HG02623 (cell line): ENCODE data around the gene MAGEC3.
"Not testable (repeated sequence)": the region's sequence is repeated elsewhere in the genome, so short reads cannot be mapped to it uniquely, and the experiment has no call there.

Experiments used
- ATAC-seq: cut with Tn5 transposase; IDR thresholded peaks from one replicate; pipeline ENCODE4 v1.9.1; 2021; ENCODE audit warnings: moderate library complexity; ENCODE audit not compliant: unreplicated experiment

The MAGEC3 gene

GRCh38 chrX:141838016-141838415 is at the start of gene MAGEC3:
TSS of gene MAGEC3 (plus strand) at chrX:141838316. CDS start at chrX:141838316, 0 bp downstream.
- no peak for ATAC-seq

DNA sequence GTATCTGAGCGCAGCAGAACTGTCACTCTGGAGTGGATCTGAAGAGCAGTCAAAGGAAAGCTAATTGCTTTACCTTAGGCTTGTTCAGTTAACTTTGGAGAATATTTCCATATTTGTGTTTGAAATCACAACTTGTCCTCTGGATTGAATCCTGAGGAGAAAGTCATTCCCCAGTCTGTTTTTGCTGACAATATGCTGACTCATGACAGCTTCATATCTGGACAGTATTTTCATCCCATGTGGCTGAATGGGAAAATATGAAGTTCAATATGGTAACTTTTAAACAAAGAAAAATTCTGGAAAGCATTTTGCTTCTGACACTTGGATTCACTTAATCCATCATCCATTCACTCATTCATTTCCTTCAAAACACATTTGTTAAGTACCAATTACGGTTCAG is 46.3 kb upstream of the MAGEC3 start:
- no peak for ATAC-seq

DNA sequence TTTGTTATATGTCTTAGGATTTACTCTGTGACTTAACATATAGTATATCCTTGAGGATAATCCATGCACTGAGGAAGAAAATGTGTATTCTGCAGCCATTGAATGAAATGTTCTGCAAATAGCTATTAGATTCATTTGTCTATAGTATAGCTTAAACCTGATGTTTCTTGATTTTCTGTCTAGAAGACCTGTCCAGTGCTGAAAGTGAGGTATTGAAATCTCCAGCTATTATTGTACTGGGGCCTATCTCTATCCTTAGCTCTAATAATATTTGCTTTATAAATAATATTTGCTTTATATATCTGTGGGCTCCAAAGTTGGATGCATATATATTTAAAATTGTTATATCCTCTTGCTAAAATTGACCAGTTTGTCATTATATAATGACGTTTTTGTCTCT is 26.7 kb upstream of the MAGEC3 start:
- no peak for ATAC-seq

DNA sequence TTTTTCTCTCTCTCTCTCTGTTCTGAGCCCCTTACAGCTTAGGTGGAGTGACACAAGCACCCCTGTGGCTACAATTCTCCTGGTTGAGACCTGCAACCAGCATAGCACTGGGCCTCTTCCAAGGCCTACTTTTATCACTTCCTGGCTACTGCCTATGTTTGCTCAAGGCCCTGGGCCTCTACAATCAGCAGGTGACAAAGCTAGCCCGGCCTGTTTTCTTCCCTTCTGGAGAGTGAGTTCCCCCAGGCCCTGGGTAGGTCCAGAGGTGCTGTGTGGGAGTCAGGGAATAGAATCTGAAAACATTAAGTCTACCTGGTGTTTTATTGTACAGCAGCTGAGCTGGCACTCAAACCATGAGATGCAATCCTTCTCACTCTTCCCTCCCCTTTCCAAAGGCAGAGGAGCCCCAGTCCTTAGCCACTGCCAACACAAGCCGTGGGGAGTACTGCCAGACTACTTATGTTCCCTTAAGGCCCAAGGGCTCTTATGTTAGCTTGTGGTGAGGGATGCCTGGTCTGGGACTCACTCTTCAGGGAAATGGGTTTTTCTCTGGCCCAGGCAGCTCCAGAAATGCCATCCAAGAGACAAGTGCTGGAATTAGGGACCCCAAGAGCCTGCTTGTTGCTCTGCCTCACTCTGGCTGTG is 23.8 kb upstream of the MAGEC3 start:
- no peak for ATAC-seq

- no peak for ATAC-seq
Observed at GRCh38 chrX:141815904-141816303, 22.2 kb upstream of the MAGEC3 start.

DNA sequence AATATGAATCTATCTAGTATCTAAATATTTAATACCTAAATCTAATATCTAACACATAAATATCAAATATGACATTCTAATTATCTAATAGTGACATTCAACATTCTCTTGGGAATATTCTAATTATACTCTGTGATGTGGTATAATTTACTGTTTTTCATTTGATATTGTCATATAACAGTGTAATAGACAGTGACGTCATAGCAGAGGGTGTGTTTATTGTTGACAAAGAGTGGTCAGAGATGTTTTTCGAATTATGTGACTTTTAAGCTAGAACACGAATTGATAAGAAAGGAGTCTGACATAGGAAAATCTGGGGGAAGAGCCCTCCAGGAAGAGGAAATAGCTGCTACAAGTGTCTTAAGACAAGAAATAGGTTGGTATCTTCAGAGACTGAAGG is 5.9 kb upstream of the MAGEC3 start:
- ATAC-seq = no peak

- ATAC-seq = no peak
Observed at GRCh38 chrX:141839856-141840255, 1.7 kb downstream of the MAGEC3 start.

DNA sequence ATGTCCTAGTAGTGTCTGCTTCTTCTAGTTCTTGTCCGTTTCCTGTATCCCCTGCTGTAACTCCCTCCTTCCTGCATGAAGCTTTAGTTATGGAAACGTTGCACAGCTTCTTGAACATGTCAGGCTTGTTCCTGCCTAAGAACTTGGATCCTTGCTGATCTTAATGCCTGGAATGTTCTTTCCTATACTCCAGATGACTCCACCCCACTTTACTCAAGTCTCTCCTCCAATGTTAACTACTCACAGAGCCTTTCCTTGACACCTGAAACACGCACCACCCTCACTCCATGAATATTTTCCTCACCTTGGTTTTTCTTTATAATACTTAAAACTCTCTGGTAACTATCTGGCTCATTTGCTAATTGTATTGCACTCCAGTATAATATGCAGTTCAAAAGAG is 19.4 kb downstream of the MAGEC3 start:
- no peak for ATAC-seq

DNA sequence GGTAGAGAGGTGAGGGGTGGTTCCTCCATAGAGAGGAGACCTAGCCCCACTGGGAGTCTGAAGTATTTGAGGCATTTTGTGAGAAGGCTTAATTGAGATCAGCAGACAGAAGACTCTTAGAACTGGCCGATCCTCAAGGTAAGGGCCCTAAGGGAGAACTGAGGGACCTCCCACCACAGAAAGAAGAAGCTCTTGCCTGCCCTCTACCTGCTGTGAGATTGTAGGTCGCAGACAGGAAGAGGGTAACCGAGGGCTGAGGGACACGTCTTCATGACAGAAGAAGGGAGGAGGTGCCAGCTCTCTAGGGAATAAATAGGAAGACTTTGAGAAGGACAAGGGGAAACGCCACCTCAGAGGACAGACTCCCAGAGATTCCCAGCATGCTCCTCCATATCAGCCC is 41.5 kb downstream of the MAGEC3 start:
- ATAC-seq = no peak

DNA sequence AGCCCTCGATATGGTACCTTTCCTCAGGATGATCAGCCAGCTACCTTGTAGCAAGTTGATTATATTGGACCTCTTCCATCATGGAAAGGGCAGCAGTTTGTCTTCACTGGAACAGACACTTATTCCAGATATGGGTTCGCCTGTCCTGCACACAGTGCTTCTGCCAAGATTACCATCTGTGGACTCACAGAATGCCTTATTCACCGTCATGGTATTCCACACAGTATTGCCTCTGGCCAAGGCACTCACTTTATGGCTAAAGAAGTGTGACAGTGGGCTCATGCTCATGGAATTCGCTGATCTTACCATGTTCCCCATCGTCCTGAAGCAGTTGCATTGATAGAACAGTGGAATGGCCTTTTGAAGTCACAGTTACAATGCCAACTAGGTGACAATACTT is 50.7 kb downstream of the MAGEC3 start:
- ATAC-seq = not testable (repeated sequence)

DNA sequence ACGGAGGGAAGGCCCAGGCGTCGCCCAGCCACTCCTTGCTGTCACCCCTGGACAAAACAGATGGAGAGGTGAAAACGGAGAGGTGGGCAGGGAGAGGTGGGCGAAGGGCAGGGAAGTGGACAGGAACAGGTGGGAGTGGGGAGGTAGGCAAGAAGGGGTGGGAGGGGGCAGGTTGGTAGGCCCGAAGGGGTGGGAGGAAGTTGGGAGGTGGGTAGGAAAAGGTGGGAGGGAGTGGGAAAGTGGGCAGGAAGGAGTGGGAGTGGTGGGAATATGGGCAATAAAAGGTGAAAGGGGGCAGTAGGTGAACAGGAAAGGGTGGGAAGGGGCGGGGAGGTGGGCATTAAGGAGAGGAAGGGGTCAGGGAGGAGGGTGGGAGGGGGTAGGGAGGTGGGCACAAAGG is 56.6 kb downstream of the MAGEC3 start:
- ATAC-seq = no peak

GRCh38 chrX:141897690-141898089 is 59.6 kb downstream of the MAGEC3 start:
- ATAC-seq = no peak

DNA sequence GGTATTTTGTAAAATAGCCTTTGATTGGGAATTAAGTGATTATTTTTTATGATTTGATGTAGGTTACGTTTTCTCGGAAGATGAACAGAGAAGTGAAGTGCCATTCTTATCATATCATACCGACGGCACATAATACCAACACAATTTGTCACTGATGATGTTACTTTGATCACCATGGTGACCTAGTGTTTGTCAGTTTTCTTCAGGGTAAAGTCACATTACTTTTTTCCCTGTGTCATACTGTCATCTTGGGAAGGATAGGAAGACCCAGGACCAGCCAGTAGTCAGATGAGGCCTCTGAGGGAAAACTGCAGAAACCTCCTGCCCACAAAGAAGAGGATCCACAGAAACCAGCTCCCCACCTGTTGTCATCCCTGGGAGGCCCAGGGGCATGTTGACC is 64.2 kb downstream of the MAGEC3 start:
- ATAC-seq = no peak

- ATAC-seq = no peak
Observed at GRCh38 chrX:141903400-141904155, 65.5 kb downstream of the MAGEC3 start, which contains the start of gene MAGEC1. TSS of gene MAGEC1 (plus strand) at chrX:141903894. CDS start at chrX:141905073, 1,179 bp downstream.

GRCh38 chrX:141904262-141904661 is 66.1 kb downstream of the MAGEC3 start:
- ATAC-seq = no peak

- no peak for ATAC-seq
Observed at GRCh38 chrX:141917801-141918200, 79.7 kb downstream of the MAGEC3 start.

GRCh38 chrX:141924293-141924692 is 86.2 kb downstream of the MAGEC3 start:
- no peak for ATAC-seq

GRCh38 chrX:141928432-141928831 is 90.3 kb downstream of the MAGEC3 start:
- no peak for ATAC-seq

DNA sequence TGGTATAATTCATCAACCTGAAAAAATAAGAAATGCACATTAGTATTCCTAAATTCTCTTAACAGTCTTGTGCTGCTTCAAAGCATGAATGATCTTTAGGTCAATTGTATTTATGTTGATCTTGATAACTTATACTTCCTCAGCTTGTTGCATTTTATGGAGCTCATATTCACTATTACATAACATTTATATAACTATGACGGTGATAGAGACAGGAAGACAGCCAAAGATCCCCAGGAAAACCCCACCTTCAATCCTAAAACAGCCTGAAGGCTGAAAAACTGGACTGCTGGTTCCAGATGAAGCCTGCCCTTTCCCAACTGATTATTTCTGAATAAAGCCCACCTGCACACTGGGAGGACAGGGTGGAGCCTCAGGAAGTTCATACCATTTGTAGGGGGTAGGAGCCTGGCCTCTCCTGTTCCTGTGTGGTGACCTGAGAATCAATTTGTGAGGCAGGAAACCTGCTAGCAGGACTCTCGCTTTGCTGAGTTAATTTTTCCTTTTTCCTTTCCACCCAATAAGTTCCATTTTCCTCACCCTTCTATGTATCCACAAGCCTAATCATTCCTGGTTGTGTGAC is 96.0 kb downstream of the MAGEC3 start:
- no peak for ATAC-seq

- ATAC-seq = no peak
Observed at GRCh38 chrX:141935645-141936044, 97.5 kb downstream of the MAGEC3 start.

DNA sequence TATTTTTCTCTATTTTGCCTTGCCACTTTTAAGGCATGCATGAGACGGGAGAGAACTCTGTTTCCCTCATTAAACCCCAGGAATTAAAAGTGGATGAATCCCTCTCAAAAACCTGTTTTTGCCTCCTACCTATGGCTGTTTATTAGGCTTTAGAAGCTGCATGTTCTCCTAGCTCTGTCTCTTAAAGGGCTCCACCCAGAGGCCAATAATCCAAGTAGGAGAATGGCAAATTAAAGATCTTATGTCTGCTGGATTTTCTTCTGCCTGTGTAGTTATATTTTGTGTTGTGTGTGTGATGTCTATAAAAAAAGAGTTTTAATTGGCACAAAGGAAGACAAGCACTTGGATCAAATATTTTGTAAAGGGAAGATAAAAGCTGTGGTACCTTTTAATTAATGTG is 98.0 kb downstream of the MAGEC3 start:
- ATAC-seq = no peak

GRCh38 chrX:141941234-141941633 is 103.1 kb downstream of the MAGEC3 start:
- no peak for ATAC-seq
